ENCODE data around the gene HLA-DQB1.
A peak's percentile ranks its signal among the peaks of the same experiment; 100 is the strongest.
"Not testable (repeated sequence)": the region's sequence is repeated elsewhere in the genome, so short reads cannot be mapped to it uniquely, and the experiment has no call there.

HLA-DQB1 gene

DNA sequence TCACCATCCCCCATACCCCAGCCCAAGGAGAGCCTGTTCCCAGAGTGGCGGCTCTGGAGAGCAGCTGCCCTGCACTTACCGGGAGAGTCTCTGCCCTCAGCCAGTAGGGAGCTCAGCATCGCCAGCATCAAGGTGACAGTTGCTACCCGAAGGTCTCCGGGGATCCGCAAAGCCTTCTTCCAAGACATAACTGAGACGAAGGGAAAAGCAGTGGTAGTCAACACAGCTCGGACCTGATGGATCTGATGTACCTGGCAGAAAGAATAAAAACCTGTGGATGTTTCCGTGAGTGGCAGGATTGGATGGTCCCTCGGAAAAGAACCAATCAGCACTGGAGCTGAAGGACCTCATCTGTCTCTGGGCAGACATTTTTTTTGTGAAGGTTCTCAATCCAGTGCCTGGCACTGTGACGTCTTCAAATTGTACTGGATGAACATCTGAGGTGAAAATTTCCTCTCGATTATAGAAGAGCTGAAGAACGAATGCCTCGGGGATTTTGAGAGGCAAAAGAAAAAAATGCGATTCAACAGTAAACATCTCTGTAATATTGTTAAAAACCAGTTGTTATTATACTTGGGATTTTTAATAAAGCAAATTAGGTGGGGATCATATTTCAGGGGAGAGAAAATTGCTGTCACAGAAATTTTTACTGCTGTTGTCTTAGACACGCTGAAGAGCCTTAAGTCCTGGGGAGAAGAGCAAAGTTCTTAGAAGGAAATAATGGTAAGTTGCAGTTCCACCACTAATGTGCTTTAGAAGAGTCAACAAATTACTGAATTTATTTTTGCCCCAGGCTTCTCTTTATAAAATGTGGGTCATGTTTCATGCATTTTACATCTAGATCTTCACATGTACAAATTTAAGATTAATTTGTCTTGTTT is at the start of gene HLA-DQB1:
Gene HLA-DQB1 (minus strand): TSS at position 238 of the 881 bp plus-strand sequence. CDS start 50 bp downstream, at position 188.
- peak; percentile 27 for DNase-seq

DNA sequence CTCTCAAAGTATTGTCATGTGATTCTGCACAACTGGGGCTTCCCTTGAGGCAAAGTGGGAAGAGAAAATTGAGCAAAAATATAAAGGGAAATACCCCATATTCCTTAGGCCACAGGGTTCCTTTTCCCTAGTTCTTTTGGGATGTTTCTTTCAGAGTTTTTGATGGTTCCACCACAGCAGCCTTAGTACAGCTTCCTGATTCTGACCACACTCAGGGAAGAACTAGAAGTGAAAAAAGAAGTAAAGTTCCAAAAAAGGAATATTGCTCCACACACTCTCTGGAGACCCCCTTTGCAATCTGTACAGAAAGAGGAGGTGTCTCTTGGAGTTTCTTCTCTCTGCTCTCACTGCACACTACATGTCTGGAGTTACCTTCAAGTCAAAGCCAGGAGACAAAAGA is 46.8 kb upstream of the HLA-DQB1 start:
- DNase-seq: no peak

DNA sequence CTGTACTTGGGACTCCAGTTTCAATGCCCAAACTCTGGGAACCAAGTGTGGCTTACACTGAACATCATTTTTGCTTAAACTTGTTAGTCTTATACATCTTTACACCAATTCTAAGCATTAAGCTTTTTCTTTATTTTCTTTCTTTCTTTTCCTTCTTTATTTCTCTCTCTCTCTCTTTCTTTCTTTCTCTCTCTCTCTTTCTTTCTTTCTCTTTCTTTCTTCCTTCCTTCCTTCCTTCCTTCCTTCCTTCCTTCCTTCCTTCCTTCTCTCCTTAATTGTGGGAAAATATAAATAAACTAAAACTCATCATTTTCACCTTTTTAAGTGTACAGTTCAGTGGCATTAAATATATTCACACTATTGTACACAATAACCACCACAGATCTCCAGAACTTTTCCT is 43.2 kb upstream of the HLA-DQB1 start:
- DNase-seq: no peak

DNA sequence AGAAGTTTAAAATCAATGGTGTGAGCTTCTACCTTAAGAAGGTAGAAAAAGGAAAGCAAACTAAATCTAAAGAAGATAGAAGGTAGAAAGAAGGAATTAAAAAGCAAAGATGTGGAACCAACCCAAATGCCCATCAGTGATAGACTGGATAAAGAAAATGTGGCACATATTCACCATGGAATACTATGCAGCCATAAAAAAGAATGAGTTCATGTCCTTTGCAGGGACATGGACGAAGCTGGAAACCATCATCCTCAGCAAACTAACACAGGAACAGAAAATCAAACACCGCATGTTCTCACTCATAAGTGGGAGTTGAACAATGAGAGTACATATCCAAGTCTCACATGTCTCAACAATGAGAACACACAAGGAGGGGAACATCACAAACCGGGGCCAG is 38.7 kb upstream of the HLA-DQB1 start:
- not testable (repeated sequence) for DNase-seq

DNA sequence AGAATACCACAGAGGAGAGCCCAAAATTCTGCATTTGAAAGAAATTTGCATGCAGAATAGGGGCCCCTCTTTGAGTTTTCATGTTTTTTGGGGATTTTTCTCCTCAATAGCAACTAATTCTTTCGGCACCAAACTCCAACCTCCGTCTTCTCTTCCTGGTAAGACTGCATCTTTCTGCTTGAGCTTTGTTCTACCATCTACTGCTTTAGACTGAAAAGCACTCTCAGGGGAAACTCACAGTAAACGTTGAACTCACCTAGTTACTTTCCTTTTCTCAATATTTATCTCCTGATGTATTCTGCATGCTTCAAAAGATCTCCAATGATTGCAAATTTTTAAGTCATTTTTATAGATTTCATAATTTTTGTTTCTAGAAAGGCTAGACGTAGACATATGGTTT is 36.9 kb upstream of the HLA-DQB1 start:
- DNase-seq: no peak

DNA sequence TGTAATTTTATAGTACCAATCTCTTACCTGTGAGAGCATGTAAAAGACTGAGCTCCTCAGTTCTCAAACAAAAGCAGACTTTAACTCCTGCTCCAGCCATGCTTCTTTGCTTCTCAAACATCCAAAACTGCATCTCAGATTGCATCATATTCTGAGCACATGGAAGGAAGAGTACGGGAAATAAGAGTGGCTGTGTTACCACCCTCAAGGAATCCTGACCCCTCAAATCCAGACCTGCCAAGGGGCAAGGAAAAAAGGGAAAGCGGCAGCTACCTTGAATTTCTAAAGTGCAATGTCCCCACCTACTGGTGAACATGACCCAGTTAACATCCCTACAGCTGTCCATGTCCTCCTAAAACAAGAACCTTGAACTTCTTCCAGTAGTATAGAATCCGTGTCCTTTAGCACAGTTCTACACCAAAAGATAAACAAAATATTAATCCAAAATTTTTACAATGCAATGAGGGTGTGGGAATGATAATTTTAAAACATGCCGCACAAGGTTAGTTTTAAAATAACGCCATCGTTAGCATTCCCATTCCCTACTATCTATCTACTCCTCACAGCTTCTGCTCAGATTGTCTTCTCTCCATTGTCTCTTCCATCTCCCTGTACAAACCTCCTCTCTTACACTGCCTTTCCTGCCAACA is 34.1 kb upstream of the HLA-DQB1 start:
- no peak for DNase-seq

DNA sequence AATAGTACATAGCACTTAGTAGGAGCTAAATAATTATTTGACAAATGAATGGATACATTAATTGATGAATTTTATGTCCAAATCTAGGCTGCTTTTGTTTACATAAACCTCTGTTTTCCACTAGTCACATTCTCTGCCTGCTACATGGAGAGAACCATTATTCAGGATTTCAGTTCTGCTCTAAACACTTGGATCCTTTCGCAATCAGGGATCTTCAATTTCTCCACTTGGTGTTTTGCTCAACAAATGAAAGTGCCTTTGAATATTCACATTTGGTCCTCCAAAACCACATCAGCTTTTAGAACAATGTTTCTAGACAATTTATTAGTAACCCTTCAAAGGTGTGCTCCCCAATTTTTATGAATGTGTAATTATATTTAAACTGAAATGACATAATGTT is 30.6 kb upstream of the HLA-DQB1 start:
- DNase-seq: no peak

DNA sequence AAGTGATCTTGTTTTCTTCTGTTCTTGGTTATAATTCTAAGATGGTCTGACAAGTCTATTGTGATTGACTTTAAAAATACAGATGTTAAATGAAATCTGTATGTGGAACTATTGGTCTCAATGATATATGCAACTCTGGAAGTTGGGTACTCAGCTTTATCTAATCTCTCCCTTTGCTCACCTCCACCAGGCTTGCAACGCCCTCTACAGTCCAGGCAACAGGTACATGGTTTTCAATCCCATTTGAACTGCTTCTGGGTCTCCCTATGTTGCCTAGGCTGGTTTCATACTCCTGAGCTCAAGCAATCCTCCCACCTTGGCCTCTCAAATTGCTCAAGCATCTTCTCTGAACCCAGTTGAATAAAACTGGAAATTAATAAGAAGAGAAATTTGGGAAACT is 25.6 kb upstream of the HLA-DQB1 start:
- no peak for DNase-seq

DNA sequence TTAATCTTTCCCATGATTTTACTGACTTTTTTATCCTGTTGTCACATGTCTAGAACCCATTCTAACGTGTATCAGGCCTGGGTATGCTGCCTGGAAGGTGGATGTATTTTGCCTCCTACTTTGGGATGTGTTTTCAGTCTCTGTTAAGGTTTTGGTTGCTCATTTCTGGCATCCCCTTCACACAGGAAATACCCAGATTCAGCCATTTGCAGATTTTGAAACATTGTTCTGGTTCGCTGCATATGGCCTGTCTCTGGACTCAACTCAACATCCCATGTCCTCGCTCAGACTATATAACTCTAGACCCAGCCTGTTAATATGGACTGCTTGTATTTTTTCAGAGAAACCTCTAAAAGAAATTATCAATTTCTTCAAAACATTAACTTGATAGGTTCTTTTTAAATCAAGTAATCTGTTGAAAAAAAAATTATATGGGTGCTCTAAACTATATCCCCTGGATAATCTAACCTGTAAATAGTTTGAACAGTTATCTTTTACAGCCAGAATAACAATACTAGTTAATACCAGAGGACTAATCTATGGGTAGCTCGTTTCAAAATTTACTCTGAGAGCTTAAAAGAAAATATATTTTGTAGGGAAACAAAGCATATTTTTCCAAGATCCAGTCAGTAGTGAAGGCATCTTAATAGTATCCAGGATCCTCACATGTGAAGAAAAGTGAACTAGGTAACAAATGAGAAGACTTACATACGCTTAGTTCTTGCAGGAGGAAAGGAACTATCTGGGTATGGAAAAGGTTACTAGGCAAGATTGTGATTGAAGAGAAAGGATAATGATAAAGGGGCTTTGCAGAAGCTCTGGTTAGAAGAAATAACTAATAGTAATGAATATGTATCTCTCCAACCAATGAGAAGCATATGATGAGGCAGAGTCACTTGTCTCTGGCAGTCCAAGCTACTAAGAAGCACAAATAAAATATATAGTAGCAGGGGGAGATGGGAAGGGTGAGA is 23.4 kb upstream of the HLA-DQB1 start:
- no peak for DNase-seq

DNA sequence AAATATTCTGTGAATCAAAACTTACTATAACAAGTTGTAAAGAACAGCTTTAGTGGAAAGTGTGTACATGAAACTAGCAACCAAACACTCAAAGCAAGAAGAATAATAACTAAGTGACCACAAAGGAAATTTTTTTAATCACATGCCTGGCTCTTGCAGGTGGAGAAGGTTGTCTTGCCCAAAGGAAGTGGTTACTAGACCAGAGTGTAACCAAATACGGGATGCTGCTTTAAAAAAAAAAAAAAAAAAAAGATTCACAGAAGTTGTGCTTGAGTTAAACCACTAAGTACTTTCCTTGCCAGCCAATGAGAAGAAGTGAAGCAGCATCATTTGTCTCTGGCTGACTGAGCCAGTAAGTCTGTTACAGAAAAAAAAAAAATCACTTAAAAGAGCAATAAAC is 19.1 kb upstream of the HLA-DQB1 start:
- no peak for DNase-seq

DNA sequence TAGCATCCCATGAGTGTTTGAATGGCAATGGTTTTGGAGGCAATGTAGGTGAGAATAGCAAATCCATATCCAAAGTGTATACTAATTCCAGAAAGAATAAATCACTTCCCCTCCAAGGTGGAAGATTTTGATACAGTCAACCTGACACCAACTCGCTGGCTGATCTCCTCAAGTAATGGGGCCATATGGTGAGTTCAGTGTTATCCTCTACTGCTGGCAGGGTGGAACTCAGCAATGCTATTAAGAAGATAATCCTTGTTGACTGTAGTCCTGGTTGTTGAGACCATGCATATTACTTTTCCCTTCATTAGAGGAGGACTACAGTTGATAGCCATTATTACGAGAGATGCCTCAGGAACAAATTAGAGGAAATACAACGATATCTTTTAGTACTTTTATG is 17.8 kb upstream of the HLA-DQB1 start:
- no peak for DNase-seq

DNA sequence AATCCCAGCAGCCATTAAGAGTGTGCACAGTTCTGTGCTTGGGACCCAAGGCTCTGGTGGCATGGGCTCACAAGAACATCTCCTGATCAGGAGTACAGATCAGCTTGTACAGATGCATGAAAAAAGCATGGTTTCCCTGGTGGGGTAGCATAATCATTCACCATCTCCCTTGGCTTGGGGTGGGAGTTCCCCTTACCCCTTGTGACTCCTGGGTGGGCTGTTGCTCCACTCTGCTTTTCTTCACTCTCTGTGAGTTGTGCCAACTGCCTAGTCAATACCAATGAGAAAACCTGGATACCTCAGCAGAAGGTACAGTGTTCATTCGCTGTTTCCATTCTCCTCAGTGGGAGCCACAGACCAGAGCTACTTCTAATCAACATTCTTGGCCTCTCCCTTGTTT is 13.6 kb upstream of the HLA-DQB1 start:
- DNase-seq: no peak

DNA sequence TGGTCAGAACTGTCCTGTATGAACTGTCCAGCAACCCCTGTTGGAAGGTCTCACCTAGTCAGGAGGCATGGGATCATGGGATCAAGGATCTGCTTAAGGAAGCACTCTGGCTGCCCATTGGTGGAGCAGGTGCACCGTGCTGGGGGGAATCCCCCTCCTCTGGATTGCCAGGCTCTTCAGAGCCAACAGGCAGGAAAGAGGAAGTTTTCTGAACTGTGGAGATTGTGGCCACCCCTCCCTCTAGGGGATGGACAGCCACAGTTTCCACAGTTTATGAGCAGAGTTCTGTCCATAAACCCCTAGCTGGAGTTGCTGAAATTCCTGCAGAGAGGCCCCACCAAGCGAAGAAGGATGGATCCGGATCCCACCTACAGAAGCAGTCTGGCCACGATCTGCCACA is 13.0 kb upstream of the HLA-DQB1 start:
- no peak for DNase-seq

DNA sequence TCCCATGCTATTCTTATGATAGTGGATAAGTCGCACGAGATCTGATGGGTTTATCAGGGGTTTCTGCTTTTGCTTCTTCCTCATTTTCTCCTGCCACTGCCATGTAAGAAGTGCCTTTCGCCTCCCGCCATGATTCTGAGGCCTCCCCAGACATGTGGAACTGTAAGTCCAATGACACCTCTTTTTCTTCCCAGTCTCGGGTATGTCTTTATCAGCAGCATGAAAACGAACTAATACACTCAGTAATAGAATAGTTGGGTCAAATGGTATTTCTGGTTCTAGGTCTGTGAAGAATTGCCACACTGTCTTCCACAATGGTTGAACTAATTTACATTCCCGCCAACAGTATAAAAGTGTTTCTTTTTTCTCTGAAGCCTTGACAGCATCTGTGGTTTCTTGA is 7.7 kb upstream of the HLA-DQB1 start:
- DNase-seq: not testable (repeated sequence)

DNA sequence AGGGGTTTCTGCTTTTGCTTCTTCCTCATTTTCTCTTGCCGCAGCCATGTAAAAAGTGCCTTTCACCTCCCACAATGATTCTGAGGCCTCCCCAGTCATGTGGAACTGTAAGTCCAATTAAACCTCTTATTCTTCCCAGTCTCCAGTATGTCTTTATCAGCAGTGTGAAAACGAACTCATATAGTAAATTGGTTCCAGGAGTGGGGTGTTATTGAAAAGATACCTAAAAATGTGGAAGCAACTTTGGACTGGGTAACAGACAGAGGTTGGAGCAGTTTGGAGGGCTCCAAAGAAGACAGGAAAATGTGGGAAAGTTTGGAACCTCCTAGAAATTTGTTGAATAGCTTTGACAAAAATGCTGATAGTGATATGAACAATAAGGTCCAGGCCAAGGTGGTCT is 5.5 kb upstream of the HLA-DQB1 start:
- not testable (repeated sequence) for DNase-seq

DNA sequence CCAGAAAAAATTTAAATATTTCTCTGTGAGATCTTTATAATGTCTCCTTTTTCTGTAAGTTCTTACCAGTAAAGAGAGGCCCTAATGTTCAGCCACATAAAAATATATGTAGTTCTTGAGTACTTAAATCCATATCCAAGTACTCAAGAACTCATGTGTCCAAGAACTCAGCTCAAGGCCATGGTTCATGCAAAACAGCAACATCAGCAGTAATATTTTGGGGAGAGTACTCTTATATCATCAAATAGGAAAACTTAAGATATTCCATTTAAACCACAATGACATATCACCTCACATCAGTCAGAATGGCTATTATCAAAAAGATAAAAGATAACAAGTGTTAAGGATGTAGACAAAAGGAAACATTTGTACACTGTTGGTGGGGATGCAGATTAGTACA is 3.4 kb upstream of the HLA-DQB1 start:
- DNase-seq: no peak

DNA sequence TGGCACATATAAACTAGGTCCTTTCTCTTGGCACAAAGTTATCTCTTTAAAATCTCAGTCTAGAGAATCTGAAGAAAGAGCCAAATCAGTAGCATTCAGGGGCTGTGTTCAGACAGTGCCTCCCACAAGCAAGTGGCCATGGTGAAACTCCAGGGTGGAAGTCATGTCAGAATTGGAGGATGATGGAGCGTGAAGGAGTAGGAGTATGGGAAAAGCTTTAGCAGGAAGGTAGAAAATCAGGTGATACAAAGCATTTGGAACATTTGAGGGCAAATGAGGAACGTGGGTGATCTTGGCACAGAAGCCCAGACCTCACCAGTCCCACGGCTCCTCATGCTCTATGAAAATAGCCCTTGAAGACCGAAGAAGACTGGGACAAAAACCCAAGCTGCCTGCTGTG is 2.8 kb upstream of the HLA-DQB1 start:
- DNase-seq: no peak

DNA sequence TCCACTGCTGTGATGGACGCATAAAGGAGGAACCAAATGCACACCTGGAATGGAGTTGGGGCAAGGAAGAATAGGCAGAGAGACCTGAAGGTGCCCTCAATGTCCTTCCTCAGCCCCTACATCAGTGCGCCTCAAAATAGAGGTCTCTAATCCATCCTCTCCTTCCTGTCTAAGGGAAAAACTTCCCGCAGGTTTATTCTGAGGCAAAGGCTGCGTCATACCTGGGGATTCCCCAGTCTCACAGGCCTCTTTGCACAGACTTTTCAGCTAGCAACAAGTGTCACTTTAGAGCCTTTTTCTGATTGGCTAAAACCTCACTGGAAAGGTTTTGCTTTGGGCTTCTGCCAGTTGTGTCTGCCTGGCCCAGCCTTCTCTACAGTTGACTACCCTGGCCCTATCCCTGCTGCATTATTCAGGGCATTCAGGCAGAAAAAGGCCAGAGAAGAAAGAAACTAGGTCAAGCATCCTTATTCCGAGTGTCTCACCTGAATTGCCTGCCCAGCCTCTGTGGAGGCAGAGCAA is 1.8 kb upstream of the HLA-DQB1 start:
- DNase-seq: no peak

DNA sequence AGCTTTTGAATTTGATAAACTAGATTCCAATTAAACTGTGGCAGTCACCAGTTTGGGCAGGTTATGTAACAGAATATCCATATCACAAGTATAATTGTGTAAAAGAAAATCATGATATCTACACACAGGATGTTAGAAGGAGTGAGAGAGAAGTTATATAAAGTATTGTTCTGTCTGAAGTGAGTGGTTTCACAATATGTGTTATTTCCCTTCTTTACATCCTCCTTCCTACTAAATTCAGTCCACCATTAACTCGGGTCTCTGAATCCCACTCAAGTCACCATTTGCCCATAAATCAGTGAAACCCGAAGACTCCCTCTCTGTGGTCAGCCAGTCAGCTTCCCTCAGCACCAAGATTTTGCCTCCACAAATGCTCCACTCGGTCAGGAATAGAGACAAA is 796 bp downstream of the HLA-DQB1 start:
- DNase-seq: no peak

DNA sequence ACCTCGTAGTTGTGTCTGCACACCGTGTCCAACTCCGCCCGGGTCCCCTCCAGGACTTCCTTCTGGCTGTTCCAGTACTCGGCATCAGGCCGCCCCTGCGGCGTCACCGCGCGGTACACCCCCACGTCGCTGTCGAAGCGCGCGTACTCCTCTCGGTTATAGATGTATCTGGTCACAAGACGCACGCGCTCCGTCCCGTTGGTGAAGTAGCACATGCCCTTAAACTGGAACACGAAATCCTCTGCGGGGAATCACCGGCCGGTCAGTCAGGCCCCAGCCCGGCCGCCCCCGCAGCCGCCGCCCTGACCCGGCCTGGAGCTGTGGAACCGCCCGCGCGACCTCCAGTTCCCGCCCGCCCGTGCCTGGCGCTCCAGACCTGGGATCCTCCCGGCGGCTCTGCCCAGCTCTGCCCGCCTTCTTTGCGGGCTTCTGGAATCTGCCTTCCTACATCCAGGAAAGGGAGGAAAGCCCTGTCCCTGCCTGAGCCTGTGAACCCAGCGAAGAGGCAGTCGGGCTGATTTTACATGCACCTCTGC is 1.6 kb downstream of the HLA-DQB1 start:
- DNase-seq: no peak

DNA sequence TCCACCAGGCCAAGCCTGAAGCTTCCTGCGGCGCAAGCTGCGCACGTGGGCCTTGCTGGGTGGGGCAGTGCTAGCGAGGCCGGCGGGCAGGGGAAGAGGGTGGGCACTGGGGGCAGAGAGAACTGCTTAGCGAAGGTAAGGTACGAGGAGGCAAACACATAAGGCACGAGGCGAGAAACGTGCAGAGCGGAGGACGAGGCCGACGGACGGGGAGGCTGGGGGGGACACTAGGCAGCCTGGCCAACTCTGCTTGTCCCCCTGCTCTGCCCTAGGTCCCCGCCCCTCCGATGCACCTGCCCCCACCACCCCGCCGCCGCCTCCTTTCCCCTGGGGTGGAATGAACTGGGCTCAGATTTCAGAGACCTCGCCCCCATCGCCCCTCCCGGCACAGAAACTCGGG is 2.1 kb downstream of the HLA-DQB1 start:
- no peak for DNase-seq

DNA sequence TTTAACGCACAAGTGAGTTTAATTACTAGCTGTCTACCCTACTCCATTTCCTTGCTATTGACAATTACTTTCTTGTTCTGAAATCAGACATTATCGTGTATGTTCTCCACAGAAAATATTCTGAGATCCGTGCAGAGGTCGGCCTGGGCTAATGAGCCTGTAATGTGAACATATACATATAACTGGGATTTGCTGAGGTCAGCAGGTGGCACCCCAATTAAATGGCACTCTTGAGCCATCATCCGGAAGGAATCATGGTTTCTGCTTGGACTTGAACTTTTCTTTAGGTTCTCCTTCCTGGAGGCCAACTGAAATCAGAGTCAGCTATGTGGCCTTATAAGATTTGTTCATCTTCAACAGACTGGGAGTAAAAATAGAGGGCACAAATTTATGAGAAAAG is 3.6 kb downstream of the HLA-DQB1 start:
- no peak for DNase-seq

DNA sequence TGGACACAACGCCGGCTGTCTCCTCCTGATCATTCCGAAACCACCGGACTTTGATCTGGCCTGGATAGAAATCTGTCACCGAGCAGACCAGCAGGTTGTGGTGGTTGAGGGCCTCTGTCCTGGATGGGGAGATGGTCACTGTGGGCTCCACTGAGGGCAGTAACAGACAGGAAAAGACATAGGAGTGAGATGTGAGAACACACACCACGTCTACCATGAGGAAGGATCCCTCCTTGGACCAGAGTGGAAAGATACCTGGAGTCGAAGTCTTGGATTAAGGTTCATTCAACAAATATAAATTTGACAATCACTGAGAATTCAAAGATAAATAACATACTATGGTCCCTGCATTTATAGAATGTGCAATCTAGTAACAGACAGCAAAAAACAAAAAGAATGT is 4.4 kb downstream of the HLA-DQB1 start:
- no peak for DNase-seq
